ENCODE data around the gene IGFL2. TPM values are rescaled to one million over a fixed set of nuclear protein-coding genes. Genes with fewer than 3 reads are reported as not detected.

IGFL2 gene
- total and polyA plus RNA-seq, 3 donors from 2014 or later: 7.2 to 8.0 (median 7.6) TPM

GRCh38 chr19:46133777-46134241 lies 14.2 kb upstream of the IGFL2 start:
- Histone ChIP-seq H3K4me1 (peaks cover 17% of the 10 kb centered on the region), H3K36me3 (ENCODE audit: low read depth, missing control alignments) (no peaks in the 10 kb centered on the region), H3K27me3 (no peaks in the 10 kb centered on the region), H3K9me3 (no peaks in the 10 kb centered on the region), H3K27ac (peak overlapping the region; percentile 6 to 87), H3K4me3 (no peak overlapping the region)
- TF ChIP-seq POLR2A (IDR thresholded peaks at IDR 0.05): no peak
- TF ChIP-seq CTCF (IDR thresholded peaks at IDR 0.05): no peak
- no peak for DNase-seq
- intact Hi-C loops (cut with DNase I; ENCODE audit: low total_unique reads): no loop called here
- WGBS, 2 donors: 78 to 96% methylated on average over 1 of the region's 1 CpG

- Histone ChIP-seq H3K4me1 (peaks cover 17% of the 10 kb centered on the region), H3K27ac (peak overlapping the region in 1 of 2 donors; percentile 87), H3K4me3 (no peak overlapping the region), H3K27me3 (no peaks in the 10 kb centered on the region), H3K9me3 (no peaks in the 10 kb centered on the region), H3K36me3 (ENCODE audit: low read depth, missing control alignments) (no peaks in the 10 kb centered on the region)
- DNase-seq: no peak
- intact Hi-C loops (cut with DNase I; ENCODE audit: low total_unique reads): no loop called here
- TF ChIP-seq POLR2A (IDR thresholded peaks at IDR 0.05) (no peak), CTCF (IDR thresholded peaks at IDR 0.05) (no peak)
Measured at GRCh38 chr19:46134527-46134926, 13.5 kb upstream of the IGFL2 start.

- no peaks in the 10 kb centered on the region for H3K9me3 ChIP-seq
- H3K27ac ChIP-seq: no peak overlapping the region
- H3K4me1 ChIP-seq: peaks cover 15% of the 10 kb centered on the region
- intact Hi-C loops (cut with DNase I; ENCODE audit: low total_unique reads): no loop called here
- TF ChIP-seq CTCF (IDR thresholded peaks at IDR 0.05): no peak
- TF ChIP-seq POLR2A (IDR thresholded peaks at IDR 0.05): no peak
- WGBS, 2 donors: 83 to 94% methylated on average over 3 to 4 of the region's 4 CpGs
- no peaks in the 10 kb centered on the region for H3K36me3 ChIP-seq (ENCODE audit: low read depth, missing control alignments)
- no peak overlapping the region for H3K4me3 ChIP-seq
- H3K27me3 ChIP-seq: no peaks in the 10 kb centered on the region
- no peak for DNase-seq
Measured at GRCh38 chr19:46137915-46138473, 10.0 kb upstream of the IGFL2 start.

- no peaks in the 10 kb centered on the region for H3K27me3 ChIP-seq
- no peaks in the 10 kb centered on the region for H3K36me3 ChIP-seq (ENCODE audit: low read depth, missing control alignments)
- no peak for TF ChIP-seq CTCF (IDR thresholded peaks at IDR 0.05)
- TF ChIP-seq POLR2A (IDR thresholded peaks at IDR 0.05): no peak
- no peaks in the 10 kb centered on the region for H3K9me3 ChIP-seq
- intact Hi-C loops (cut with DNase I; ENCODE audit: low total_unique reads): no loop called here
- DNase-seq: no peak
- no peaks in the 10 kb centered on the region for H3K4me1 ChIP-seq
- H3K27ac ChIP-seq: no peak overlapping the region
- 50 to 88% methylated on average over 1 of the region's 1 CpG for WGBS, 2 donors
- H3K4me3 ChIP-seq: no peak overlapping the region
Measured at GRCh38 chr19:46141421-46141820, 6.6 kb upstream of the IGFL2 start.

- no peak overlapping the region for H3K27ac ChIP-seq
- TF ChIP-seq CTCF (IDR thresholded peaks at IDR 0.05) (no peak), POLR2A (IDR thresholded peaks at IDR 0.05) (no peak)
- no peak for DNase-seq
- H3K4me3 ChIP-seq: no peak overlapping the region
- H3K4me1 ChIP-seq: no peaks in the 10 kb centered on the region
- no peaks in the 10 kb centered on the region for H3K36me3 ChIP-seq (ENCODE audit: low read depth, missing control alignments)
- 79 to 84% methylated on average over 4 of the region's 4 CpGs for WGBS, 2 donors
- no peaks in the 10 kb centered on the region for H3K9me3 ChIP-seq
- H3K27me3 ChIP-seq: no peaks in the 10 kb centered on the region
- intact Hi-C loops (cut with DNase I; ENCODE audit: low total_unique reads): no loop called here
Measured at GRCh38 chr19:46142294-46142693, 5.7 kb upstream of the IGFL2 start.
